ENCODE measurements around the gene TANGO6.
A peak's percentile ranks its signal among the peaks of the same experiment; 100 is the strongest.

TANGO6 gene

GRCh38 chr16:69064124-69064763, 220.9 kb downstream of the TANGO6 start:
- DNase-seq, result peak; percentile 86

- DNase-seq, result peak; percentile 18
Measured at GRCh38 chr16:69064764-69065313, 221.5 kb downstream of the TANGO6 start.

- no peak for DNase-seq
Measured at GRCh38 chr16:69069504-69069903, 226.2 kb downstream of the TANGO6 start.

DNA sequence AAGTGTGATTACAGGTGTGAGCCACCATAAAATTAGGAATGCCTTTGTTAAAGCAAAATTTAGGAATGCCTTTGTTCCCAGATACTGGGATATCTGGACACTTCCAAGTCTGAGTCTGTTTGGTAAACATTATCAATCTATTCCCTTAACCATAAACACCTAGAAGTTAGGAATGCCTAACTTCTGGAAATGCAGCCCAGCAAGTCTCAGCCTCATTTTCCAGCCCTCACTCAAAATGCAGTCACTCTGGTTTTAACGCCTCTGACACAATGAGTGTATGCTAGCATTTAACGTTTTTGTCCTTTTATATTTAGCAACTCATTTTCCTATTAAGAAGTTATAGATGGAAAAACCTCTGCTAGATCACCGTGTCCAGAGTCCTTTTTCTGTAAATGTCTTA, 227.7 kb downstream of the TANGO6 start:
- no peak for DNase-seq

DNA sequence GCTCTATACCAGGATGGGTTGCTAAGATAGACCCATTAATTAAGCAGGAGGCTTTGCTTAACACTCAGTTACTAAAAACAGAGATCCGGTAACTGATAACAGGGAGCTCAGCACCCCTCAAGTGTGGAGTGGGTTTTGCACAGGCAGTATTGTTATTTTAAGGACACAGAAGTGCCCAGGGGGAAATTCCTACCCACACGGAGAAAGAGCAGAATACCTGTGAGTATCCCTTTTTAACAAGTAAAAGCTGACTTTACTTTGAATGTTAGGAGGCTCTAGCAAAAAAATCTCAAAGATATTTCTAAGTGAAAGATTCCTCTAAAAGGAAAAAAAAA, 229.3 kb downstream of the TANGO6 start:
- DNase-seq, result no peak

DNA sequence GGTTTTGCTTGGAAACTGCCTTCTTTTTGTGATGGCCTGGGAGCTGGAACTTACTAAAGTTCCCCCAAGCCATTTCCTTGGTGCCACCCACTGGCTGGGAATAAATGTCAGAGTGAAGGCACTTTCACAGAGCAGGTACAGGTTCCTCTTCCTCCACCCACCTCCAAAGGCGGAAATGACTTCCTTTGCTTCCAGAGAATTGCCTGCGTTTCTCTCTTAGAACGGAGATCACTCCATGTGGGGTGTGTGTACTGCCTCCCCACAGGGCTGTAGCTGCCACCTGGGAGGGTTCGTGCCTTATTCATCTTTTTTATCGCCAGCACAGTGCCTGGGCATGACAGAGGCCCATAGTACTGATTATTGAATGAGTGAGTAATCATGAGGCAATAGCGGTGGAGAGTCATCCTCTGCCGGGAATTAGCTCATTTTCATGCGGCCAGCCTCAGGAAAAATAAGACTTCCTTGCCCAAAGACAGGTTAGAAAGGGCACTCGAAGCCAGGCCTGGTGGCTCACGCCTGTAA, 229.9 kb downstream of the TANGO6 start:
- peak; percentile 94 for DNase-seq

- DNase-seq, result peak; percentile 19
Measured at GRCh38 chr16:69077251-69077650, 233.9 kb downstream of the TANGO6 start.

GRCh38 chr16:69078073-69078472, 234.7 kb downstream of the TANGO6 start:
- no peak for DNase-seq

- no peak for DNase-seq
Measured at GRCh38 chr16:69079697-69080096, 236.4 kb downstream of the TANGO6 start.

DNA sequence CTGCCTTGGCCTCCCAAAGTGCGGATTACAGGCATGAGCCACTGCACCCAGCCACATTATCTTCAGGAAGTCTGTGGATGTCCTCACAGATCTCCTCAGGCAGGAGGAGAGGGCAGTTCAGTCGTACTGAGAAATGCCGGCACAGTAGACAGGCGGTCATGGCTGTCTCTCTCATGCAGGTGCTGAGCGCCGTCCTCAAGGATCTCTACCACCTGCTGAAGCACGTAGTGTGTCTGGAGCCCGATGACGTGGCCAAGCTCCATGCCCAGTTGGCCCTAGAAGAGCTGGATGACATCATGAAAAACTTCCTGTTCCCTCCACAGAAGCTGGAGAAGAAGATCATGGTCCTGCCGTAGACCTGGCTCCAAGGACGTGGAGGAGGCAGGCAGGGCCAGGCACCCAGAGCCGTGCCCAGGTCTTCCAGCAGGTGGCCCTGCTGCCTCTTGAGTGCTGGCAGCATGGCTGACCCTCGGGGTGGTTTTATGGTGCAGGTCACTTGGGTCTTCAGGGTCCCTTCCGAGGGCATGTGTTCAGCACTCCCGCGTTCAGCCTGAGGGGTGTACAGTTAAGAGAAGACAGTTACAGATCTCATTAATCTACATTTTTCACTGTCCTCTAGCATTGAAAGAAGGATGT, 240.1 kb downstream of the TANGO6 start:
- no peak for DNase-seq

- DNase-seq, result no peak
Measured at GRCh38 chr16:69084289-69084688, 241.0 kb downstream of the TANGO6 start.

DNA sequence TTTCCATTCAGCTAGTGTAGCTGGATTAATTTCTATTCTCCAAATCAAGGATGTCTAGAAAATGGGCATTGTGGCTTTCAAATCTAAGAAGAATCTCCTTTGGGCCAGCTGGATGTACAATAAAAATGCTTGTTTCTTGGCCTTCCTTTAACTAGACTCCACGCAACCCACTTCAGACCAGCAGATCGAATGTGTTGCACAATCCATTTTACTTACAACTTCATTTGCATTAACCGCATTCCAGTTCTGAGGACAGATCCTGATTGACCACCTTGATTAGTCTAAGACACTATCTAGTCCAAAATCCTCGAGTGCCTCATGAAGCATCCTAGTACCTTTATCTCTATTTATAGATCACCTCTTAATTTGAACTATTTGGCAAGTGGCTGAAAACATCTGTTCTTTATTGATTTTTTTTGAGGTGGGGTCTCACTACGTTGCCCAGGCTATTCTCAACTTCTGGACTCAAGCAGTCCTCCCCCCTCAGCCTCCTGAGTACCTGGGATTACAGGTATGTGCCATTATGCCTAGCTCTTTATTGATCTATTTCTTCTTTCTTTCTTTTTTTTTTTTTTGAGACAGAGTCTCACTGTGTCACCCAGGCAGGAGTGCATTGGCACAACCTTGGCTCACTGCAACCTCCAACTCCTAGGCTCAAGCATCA, 241.8 kb downstream of the TANGO6 start:
- DNase-seq, result no peak

DNA sequence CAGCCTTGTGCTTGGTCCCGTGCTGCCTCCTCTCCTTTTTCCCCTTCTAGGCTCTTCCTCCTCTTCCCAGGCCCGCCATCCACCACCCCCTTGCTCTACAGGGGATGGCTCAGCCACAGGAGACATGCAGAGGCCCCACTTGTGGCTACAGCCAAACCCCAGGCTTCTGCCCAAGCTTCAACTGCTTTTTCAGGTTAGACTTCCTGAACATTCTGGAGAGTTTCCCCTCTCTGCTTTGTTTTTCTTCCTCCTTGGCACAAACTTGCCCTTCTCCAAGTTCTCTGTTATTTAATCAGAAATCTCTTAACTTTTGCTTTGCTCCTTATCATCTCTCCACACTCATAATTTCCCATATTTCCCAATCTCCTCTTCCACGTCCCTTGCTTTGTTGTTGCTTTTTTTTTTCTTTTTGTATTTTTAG, 243.8 kb downstream of the TANGO6 start:
- DNase-seq, result no peak

GRCh38 chr16:69088684-69089083, 245.4 kb downstream of the TANGO6 start:
- no peak for DNase-seq

GRCh38 chr16:69089091-69089910, 246.0 kb downstream of the TANGO6 start:
- DNase-seq, result no peak

DNA sequence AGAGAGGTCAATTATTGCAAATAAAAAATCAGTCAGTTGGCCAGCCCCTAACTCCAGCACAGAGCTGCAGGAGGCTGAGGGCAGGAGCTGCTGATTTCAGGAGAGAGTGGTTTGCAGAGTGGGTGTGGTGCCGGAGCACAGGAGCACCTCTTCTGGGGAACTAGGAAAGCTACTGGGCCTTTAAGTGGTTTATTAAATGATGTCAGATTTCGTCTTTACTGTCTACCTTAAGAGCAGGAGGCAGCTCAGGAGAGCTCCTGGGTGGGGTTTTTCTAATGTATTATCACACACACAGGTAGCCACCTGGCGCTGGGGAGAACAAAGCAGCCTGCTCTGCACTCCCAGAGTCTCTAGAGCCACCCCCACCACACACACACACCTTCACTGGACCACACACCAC, 250.6 kb downstream of the TANGO6 start:
- DNase-seq, result no peak

GRCh38 chr16:69094501-69094900, 251.2 kb downstream of the TANGO6 start:
- DNase-seq, result no peak

GRCh38 chr16:69095193-69095592, 251.9 kb downstream of the TANGO6 start:
- DNase-seq, result no peak

GRCh38 chr16:69100071-69100691, 256.9 kb downstream of the TANGO6 start:
- DNase-seq, result no peak

GRCh38 chr16:69105501-69106361, 262.4 kb downstream of the TANGO6 start, which contains the start of gene HAS3:
HAS3 (plus strand) TSS chr16:69105653; CDS start chr16:69109396, 3,743 bp downstream.
- peak; percentile 64 for DNase-seq
